Measurements from ENCODE around the gene PRELID2.
A peak's percentile ranks its signal among the peaks of the same experiment; 100 is the strongest.
"Not testable (repeated sequence)": the region's sequence is repeated elsewhere in the genome, so short reads cannot be mapped to it uniquely, and the experiment has no call there.

PRELID2 gene

GRCh38 chr5:145834917-145835847 lies at the start of gene PRELID2:
Gene PRELID2 (minus strand): TSS chr5:145835342. CDS start chr5:145835251, 91 bp downstream.
- H3K4me3 ChIP-seq (ENCODE audit: low read depth, low read length): peak within 1 kb of the TSS; percentile 63
- DNase-seq (ENCODE audit: low read depth, low spot score): peak; percentile 87
- TF ChIP-seq CTCF (IDR thresholded peaks at IDR 0.05; ENCODE audit: low read depth, low read length): no peak
- in situ Hi-C loops (cut with HindIII; ENCODE audit: low sequenced_read_pairs): no loop called here

DNA sequence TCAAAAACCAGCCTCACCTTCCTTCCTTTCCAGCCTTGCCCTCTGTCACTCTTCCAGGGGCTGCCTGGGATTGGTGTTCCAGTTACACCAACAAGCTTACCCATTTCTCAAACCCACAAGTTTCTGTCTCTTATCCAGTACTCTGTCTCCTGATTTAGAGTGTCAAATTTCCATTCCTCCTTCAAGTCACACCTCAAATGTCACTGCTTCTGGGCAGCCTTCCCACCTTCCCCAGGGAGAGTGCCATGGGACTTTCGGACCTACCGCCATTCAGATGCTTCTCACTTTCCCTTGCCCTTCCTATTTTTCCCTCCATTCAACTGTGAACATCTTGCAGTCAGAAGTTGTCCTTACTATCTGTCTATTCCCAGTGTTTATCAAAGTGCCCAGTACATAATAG lies 39.6 kb upstream of the PRELID2 start:
- no peak for DNase-seq (ENCODE audit: low read depth, low spot score)
- H3K4me3 ChIP-seq (ENCODE audit: low read depth, low read length): no peak overlapping the region
- in situ Hi-C loops (cut with HindIII; ENCODE audit: low sequenced_read_pairs): no loop called here
- no peak for TF ChIP-seq CTCF (IDR thresholded peaks at IDR 0.05; ENCODE audit: low read depth, low read length)

DNA sequence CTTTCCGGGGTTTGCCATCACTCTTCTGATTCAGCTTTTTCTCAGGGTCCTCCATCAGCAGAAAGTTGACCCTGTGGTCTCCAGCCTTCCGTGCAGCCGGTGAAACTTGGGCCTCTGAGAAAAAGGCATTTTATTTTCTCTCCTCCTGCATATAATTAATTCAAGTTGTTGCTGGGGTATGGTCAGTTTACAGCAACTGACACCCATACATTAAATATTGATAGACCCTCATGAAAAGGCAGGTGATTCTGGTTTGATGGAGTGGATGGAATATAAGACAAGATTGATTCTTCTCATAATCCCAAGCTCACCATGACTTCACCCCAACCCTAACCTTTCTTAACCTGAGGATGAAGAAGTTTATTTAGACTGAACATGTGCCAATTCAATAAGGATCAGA lies 37.8 kb upstream of the PRELID2 start, which contains the start of gene GRXCR2:
Gene GRXCR2, minus strand, starts transcription at position 101 of the 400 bp plus-strand sequence. Its CDS starts 46 bp downstream, at position 55.
- no peak for TF ChIP-seq CTCF (IDR thresholded peaks at IDR 0.05; ENCODE audit: low read depth, low read length)
- DNase-seq (ENCODE audit: low read depth, low spot score): no peak
- in situ Hi-C loops (cut with HindIII; ENCODE audit: low sequenced_read_pairs): no loop called here
- H3K4me3 ChIP-seq (ENCODE audit: low read depth, low read length): no peak within 1 kb of the TSS

GRCh38 chr5:145872486-145872885 lies 37.3 kb upstream of the PRELID2 start:
- in situ Hi-C loops (cut with HindIII; ENCODE audit: low sequenced_read_pairs): no loop called here
- no peak for TF ChIP-seq CTCF (IDR thresholded peaks at IDR 0.05; ENCODE audit: low read depth, low read length)
- no peak for DNase-seq (ENCODE audit: low read depth, low spot score)
- no peak overlapping the region for H3K4me3 ChIP-seq (ENCODE audit: low read depth, low read length)

- in situ Hi-C loops (cut with HindIII; ENCODE audit: low sequenced_read_pairs): no loop called here
- TF ChIP-seq CTCF (IDR thresholded peaks at IDR 0.05; ENCODE audit: low read depth, low read length): no peak
- DNase-seq (ENCODE audit: low read depth, low spot score): no peak
- H3K4me3 ChIP-seq (ENCODE audit: low read depth, low read length): no peak overlapping the region
Measured at GRCh38 chr5:145869753-145870152, 34.6 kb upstream of the PRELID2 start.

GRCh38 chr5:145867806-145868205 lies 32.7 kb upstream of the PRELID2 start:
- no peak for DNase-seq (ENCODE audit: low read depth, low spot score)
- no peak for TF ChIP-seq CTCF (IDR thresholded peaks at IDR 0.05; ENCODE audit: low read depth, low read length)
- no peak overlapping the region for H3K4me3 ChIP-seq (ENCODE audit: low read depth, low read length)
- in situ Hi-C loops (cut with HindIII; ENCODE audit: low sequenced_read_pairs): no loop called here

DNA sequence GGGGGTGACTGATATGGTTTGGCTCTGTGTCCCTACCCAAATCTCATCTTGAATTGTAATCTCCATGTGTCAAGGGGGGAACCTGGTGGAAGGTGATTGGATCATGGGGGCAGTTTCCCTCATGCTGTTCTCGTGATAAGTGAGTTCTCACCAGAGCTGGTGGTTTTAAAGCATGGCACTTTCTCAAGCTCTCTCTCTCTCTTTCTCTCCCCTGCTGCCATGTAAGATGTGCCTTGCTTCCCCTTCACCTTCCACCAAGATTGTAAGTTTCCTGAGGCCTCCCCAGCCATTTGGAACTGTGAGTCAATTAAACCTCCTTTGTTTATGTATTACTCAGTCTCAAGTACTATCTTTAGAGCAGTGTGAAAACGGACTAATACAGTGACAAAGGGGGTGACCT lies 29.3 kb upstream of the PRELID2 start:
- DNase-seq (ENCODE audit: low read depth, low spot score); H3K4me3 ChIP-seq (ENCODE audit: low read depth, low read length); in situ Hi-C loops (cut with HindIII; ENCODE audit: low sequenced_read_pairs): not testable (repeated sequence)

All from astrocyte of the spinal cord (primary cell).